Astrocyte (in vitro differentiated cells and primary cell): ENCODE measurements around the gene SLC6A9. TPM values are rescaled to one million over a fixed set of nuclear protein-coding genes. Genes with fewer than 3 reads are reported as not detected.
A peak's percentile ranks its signal among the peaks of the same experiment; 100 is the strongest.

Source experiments
- DNase-seq: peaks from one replicate; pipeline ENCODE4 v3.0.0-alpha.2; 2010; ENCODE audit warnings: low read depth
- FAIRE-seq: peaks from 2 replicates; lab custom pipeline; 2011; peaks lifted over from hg19 to GRCh38; lab: Jason Lieb, UNC
- H2AFZ ChIP-seq: 2 replicates; pipeline ENCODE4 v1.6.0; 2012; ENCODE audit warnings: low read depth, low read length, inconsistent platforms
- H3K27ac ChIP-seq: 2 replicates; pipeline ENCODE4 v1.5.1; 2011; ENCODE audit warnings: low read depth, low read length, inconsistent platforms
- H3K27me3 ChIP-seq: 2 replicates; pipeline ENCODE4 v1.6.0; 2011; ENCODE audit warnings: low read length, inconsistent platforms; ENCODE audit not compliant: insufficient read depth
- H3K36me3 ChIP-seq: 2 replicates; pipeline ENCODE4 v1.5.1; 2011; ENCODE audit warnings: low read length, inconsistent platforms; ENCODE audit not compliant: insufficient read depth
- H3K4me1 ChIP-seq: 2 replicates; pipeline ENCODE4 v1.5.1; 2011; ENCODE audit warnings: low read length, inconsistent platforms; ENCODE audit not compliant: insufficient read depth
- H3K4me2 ChIP-seq: 2 replicates; pipeline ENCODE4 v1.6.0; 2012; ENCODE audit warnings: low read length, inconsistent platforms
- H3K4me3 ChIP-seq: 2 replicates; pipeline ENCODE4 v1.5.1; 2011; ENCODE audit warnings: low read depth, mild to moderate bottlenecking, low read length, inconsistent platforms; ENCODE audit not compliant: insufficient read depth
- H3K79me2 ChIP-seq: 2 replicates; pipeline ENCODE4 v1.6.0; 2012; ENCODE audit warnings: mild to moderate bottlenecking, low read length, inconsistent platforms; ENCODE audit not compliant: insufficient read depth
- H3K9ac ChIP-seq: 2 replicates; pipeline ENCODE4 v1.6.0; 2012; ENCODE audit warnings: mild to moderate bottlenecking, low read length, inconsistent platforms
- H3K9me3 ChIP-seq: 2 replicates; pipeline ENCODE4 v1.5.1; 2012; ENCODE audit warnings: low read depth, mild to moderate bottlenecking, low read length, inconsistent platforms; ENCODE audit not compliant: insufficient read depth
- H4K20me1 ChIP-seq: 2 replicates; pipeline ENCODE4 v1.6.0; 2012; ENCODE audit warnings: low read length, inconsistent platforms; ENCODE audit not compliant: insufficient read depth
- H3K27ac Mint-ChIP-seq: one replicate; pipeline ENCODE4 v1.8.0; 2021; ENCODE audit warnings: mild to moderate bottlenecking, mixed read lengths; ENCODE audit not compliant: unreplicated experiment
- H3K27me3 Mint-ChIP-seq: one replicate; pipeline ENCODE4 v1.8.0; 2021; ENCODE audit warnings: low read depth, mixed read lengths; ENCODE audit not compliant: unreplicated experiment
- H3K36me3 Mint-ChIP-seq: one replicate; pipeline ENCODE4 v1.8.0; 2021; ENCODE audit warnings: low read depth, mixed read lengths; ENCODE audit not compliant: unreplicated experiment
- H3K4me1 Mint-ChIP-seq: one replicate; pipeline ENCODE4 v1.8.0; 2021; ENCODE audit warnings: low read depth, mixed read lengths; ENCODE audit not compliant: unreplicated experiment
- H3K4me3 Mint-ChIP-seq: one replicate; pipeline ENCODE4 v1.8.0; 2021; ENCODE audit warnings: mild to moderate bottlenecking, moderate library complexity, mixed read lengths; ENCODE audit not compliant: unreplicated experiment
- H3K9me3 Mint-ChIP-seq: one replicate; pipeline ENCODE4 v1.8.0; 2021; ENCODE audit warnings: mild to moderate bottlenecking, mixed read lengths; ENCODE audit not compliant: unreplicated experiment
- EZH2 ChIP-seq: IDR thresholded peaks from 2 replicates; pipeline ENCODE4 v1.6.1; 2012; ENCODE audit warnings: mild to moderate bottlenecking, low read length, inconsistent platforms; ENCODE audit not compliant: insufficient read depth
- total RNA-seq: library from RNA; stranded (reverse); gene quantifications from 2 replicates; pipeline ENCODE4 v1.2.1, GENCODE V29; 2021
- TF ChIP-seq, protein P1 (sequence below): IDR thresholded peaks from 2 replicates; pipeline ENCODE4 v1.5.1; 2011; ENCODE audit warnings: low read depth, mild to moderate bottlenecking, inconsistent platforms, low read length, moderate library complexity; ENCODE audit not compliant: insufficient read depth

Gene SLC6A9
- total RNA-seq, 1 donor from 2014 or later: 45.2 TPM

DNA sequence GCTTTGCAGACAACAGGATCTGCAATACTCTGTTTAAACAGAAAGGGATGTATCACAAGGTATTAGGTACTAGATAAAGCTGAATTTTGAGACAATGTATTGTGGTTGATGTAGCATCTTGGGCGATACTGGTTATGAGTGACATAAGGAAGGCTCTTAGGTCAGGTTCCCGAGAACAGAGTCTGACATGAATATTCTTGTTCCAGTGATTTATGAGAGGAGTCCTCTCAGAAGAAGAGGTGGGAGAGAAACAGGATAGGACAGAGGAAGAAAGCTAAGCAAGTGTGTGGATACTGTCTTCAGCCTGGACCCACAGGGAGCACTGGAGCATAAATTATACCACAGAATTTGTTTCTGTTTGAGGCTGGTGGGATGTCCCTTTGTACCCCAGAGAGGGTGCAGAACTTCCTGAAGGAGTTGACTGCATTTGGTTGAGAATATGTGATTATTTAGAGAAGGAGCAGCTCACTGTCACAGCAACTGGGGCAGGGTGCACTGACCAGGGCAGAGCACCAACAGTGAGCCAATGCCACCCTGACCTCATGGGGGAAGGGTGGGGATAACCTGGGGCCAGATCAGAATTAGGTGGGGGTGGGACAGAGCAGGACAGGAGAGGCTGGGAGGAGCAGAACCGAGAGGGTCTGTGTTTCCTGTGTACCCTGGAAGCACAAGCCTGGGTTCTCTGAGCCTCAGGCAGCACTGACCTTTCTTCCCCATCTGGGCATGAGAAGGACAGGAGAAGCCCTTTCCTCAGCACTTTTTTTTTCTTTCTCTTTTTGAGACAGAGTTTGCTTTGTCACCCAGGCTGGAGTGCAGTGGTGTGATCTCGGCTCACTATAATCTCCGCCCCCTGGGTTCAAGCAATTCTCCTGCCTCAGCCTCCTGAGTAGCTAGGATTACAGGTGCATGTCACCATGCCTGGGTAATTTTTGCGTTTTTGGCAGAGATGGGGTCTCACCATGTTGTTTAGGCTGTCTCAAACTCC, 36.3 kb upstream of the SLC6A9 start:
- no peak for DNase-seq
- TF ChIP-seq EZH2: no peak
- TF ChIP-seq, protein P1, sequence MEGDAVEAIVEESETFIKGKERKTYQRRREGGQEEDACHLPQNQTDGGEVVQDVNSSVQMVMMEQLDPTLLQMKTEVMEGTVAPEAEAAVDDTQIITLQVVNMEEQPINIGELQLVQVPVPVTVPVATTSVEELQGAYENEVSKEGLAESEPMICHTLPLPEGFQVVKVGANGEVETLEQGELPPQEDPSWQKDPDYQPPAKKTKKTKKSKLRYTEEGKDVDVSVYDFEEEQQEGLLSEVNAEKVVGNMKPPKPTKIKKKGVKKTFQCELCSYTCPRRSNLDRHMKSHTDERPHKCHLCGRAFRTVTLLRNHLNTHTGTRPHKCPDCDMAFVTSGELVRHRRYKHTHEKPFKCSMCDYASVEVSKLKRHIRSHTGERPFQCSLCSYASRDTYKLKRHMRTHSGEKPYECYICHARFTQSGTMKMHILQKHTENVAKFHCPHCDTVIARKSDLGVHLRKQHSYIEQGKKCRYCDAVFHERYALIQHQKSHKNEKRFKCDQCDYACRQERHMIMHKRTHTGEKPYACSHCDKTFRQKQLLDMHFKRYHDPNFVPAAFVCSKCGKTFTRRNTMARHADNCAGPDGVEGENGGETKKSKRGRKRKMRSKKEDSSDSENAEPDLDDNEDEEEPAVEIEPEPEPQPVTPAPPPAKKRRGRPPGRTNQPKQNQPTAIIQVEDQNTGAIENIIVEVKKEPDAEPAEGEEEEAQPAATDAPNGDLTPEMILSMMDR: no peak
- no peak overlapping the region for H3K9ac ChIP-seq
- H3K36me3 Mint-ChIP-seq: no peaks in the 10 kb centered on the region
- no peak overlapping the region for H3K4me3 Mint-ChIP-seq
- no peaks in the 10 kb centered on the region for H3K79me2 ChIP-seq
- peaks cover 7% of the 10 kb centered on the region for H3K27me3 Mint-ChIP-seq
- peaks cover 3% of the 10 kb centered on the region for H3K27me3 ChIP-seq
- no peak overlapping the region for H2AFZ ChIP-seq
- no peak for FAIRE-seq
- H3K4me1 Mint-ChIP-seq: peaks cover 18% of the 10 kb centered on the region
- no peak overlapping the region for H3K4me2 ChIP-seq
- peaks cover 7% of the 10 kb centered on the region for H3K4me1 ChIP-seq
- no peaks in the 10 kb centered on the region for H3K36me3 ChIP-seq
- H3K27ac Mint-ChIP-seq: peak overlapping the region; percentile 63
- no peak overlapping the region for H3K4me3 ChIP-seq
- no peak overlapping the region for H3K27ac ChIP-seq
- peaks cover 3% of the 10 kb centered on the region for H3K9me3 Mint-ChIP-seq
- peaks cover 2% of the 10 kb centered on the region for H3K9me3 ChIP-seq
- no peaks in the 10 kb centered on the region for H4K20me1 ChIP-seq

DNA sequence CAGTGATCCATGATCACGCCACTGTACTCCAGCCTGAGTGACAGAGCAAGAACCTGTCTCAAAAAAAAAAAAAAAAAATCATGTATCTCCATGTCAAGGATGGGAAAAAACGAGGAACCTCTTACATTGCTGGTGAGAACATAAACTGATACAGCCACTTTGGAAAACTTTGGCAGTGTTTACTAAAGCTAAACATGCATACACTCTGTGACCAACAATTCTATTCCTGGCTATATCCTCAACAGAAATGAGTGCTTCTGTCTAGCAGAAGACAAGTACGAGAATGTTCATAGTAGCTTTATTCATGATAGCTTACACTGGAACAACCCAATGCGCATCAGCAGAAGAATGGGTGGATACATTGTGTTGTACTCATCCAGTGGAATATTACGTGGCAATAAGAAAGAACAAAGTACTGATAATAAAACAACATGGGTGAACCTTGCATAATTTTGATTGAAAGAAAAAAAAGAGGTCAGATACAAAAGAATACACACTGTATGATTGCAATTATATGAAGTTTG, 31.5 kb upstream of the SLC6A9 start:
- DNase-seq: no peak
- peaks cover 1% of the 10 kb centered on the region for H3K4me1 Mint-ChIP-seq

More for the DNA sequence above, 31.5 kb upstream of the SLC6A9 start:
- no peaks in the 10 kb centered on the region for H4K20me1 ChIP-seq
- H3K9ac ChIP-seq: no peak overlapping the region
- H3K4me3 ChIP-seq: no peak overlapping the region
- H3K27me3 Mint-ChIP-seq: peaks cover 14% of the 10 kb centered on the region
- H3K9me3 Mint-ChIP-seq: no peaks in the 10 kb centered on the region
- H3K27ac Mint-ChIP-seq: no peak overlapping the region
- no peaks in the 10 kb centered on the region for H3K4me1 ChIP-seq
- H3K27ac ChIP-seq: no peak overlapping the region
- TF ChIP-seq, protein P1: no peak
- TF ChIP-seq EZH2: no peak
- no peak for FAIRE-seq
- H3K36me3 ChIP-seq: no peaks in the 10 kb centered on the region
- H3K27me3 ChIP-seq: peaks cover 5% of the 10 kb centered on the region
- H3K9me3 ChIP-seq: no peaks in the 10 kb centered on the region
- H3K36me3 Mint-ChIP-seq: no peaks in the 10 kb centered on the region
- no peaks in the 10 kb centered on the region for H3K79me2 ChIP-seq
- H2AFZ ChIP-seq: no peak overlapping the region
- no peak overlapping the region for H3K4me3 Mint-ChIP-seq
- H3K4me2 ChIP-seq: no peak overlapping the region
